GM10248 (cell line): Measurements from ENCODE around the gene ATP2C1.

Source experiments
- CTCF ChIA-PET: fragments of 300-600 bp; sonication (Branson Sonifier 250); formaldehyde crosslinking; extraction: SDS; loops from one replicate; lab custom pipeline; 2021; ENCODE audit warnings: antibody characterized with exemption; lab: Yijun Ruan, JAX
- POLR2A ChIA-PET: fragments of 350-650 bp; sonication (Branson Sonifier 250); formaldehyde crosslinking; extraction: SDS; loops from one replicate; lab custom pipeline; 2020; ENCODE audit warnings: antibody characterized with exemption; lab: Yijun Ruan, JAX
- DNase-seq: peaks from one replicate; pipeline ENCODE4 v3.0.0; 2012; ENCODE audit errors: extremely low spot score
- TF ChIP-seq, protein P1 (sequence below): IDR thresholded peaks from 2 replicates; pipeline ENCODE4 v1.5.1; 2012; ENCODE audit warnings: mild to moderate bottlenecking, low read depth; ENCODE audit errors: extremely low read depth, missing control alignments, control extremely low read depth

The ATP2C1 gene

DNA sequence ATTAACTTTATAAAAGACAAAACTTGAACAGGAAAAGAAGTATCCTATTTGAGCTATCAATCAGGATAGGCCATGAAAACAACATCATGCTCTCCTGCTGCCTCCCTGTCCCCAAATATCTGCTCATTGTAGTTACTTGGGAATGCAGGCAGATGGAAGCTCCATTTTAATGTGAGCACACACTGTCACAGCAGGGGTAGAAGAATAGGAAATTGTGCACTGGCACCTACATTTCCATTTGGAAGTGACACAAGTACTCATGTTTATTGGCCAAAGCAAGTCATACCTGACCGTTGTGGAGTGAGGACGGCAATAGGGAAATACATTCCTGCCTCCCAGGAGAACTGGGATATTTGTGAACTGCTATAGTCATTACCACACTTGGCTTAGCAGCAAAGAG, 80.3 kb downstream of the ATP2C1 start:
- CTCF ChIA-PET = interaction anchor here (0.8 to 2.4 kb wide), 9 partner anchors 9 to 698 kb away, joined by 3 to 9 read pairs (median 5); no protein-coding TSS in a partner anchor
- no peak for DNase-seq
- TF ChIP-seq, protein P1, sequence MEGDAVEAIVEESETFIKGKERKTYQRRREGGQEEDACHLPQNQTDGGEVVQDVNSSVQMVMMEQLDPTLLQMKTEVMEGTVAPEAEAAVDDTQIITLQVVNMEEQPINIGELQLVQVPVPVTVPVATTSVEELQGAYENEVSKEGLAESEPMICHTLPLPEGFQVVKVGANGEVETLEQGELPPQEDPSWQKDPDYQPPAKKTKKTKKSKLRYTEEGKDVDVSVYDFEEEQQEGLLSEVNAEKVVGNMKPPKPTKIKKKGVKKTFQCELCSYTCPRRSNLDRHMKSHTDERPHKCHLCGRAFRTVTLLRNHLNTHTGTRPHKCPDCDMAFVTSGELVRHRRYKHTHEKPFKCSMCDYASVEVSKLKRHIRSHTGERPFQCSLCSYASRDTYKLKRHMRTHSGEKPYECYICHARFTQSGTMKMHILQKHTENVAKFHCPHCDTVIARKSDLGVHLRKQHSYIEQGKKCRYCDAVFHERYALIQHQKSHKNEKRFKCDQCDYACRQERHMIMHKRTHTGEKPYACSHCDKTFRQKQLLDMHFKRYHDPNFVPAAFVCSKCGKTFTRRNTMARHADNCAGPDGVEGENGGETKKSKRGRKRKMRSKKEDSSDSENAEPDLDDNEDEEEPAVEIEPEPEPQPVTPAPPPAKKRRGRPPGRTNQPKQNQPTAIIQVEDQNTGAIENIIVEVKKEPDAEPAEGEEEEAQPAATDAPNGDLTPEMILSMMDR = no peak
- POLR2A ChIA-PET = no interaction called here

GRCh38 chr3:130975251-130975650, 81.4 kb downstream of the ATP2C1 start:
- ChIA-PET POLR2A (no interaction called here), CTCF (interaction anchor here (1.7 to 2.4 kb wide), 4 partner anchors 11 to 58 kb away, joined by 4 to 9 read pairs (median 6); no protein-coding TSS in a partner anchor)
- TF ChIP-seq, protein P1 = no peak
- no peak for DNase-seq

- ChIA-PET POLR2A (no interaction called here), CTCF (no interaction called here)
- no peak for DNase-seq
- TF ChIP-seq, protein P1 = no peak
Measured at GRCh38 chr3:130976706-130977105, 82.8 kb downstream of the ATP2C1 start.

GRCh38 chr3:130979117-130979516, 85.2 kb downstream of the ATP2C1 start:
- no peak for DNase-seq
- ChIA-PET POLR2A (no interaction called here), CTCF (interaction anchor here (0.9 to 2.2 kb wide), 3 partner anchors 12 to 219 kb away, joined by 3 to 7 read pairs (median 4); no protein-coding TSS in a partner anchor)
- TF ChIP-seq, protein P1 = no peak

- ChIA-PET CTCF (interaction anchor here (1.8 kb wide), 1 partner anchor 88 kb away, joined by 6 read pairs; the partner anchor contains the start of gene ATP2C1), POLR2A (no interaction called here)
- DNase-seq = no peak
- TF ChIP-seq, protein P1 = no peak
Measured at GRCh38 chr3:130981469-130981868, 87.6 kb downstream of the ATP2C1 start.

DNA sequence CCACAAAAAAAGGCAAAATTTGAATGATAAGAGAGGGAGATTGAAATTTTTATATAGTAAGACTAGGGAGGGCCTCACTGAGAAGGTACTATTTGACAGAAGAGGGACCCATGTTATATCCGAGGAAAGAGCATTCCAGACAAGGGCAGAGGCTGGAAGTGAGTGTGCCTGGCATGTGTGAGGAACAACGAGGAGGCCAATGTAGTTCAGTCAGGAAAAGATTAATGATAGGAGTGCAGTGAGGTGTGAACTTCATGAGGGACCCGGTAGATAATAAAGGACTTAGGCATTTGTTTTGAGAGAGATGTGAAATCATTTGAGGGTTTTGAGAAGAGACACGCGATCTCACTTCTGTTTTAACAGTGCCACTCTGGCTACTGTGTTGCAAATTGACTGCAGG, 96.4 kb downstream of the ATP2C1 start:
- TF ChIP-seq, protein P1 = no peak
- ChIA-PET POLR2A (no interaction called here), CTCF (interaction anchor here (1.6 kb wide), 1 partner anchor 15 kb away, joined by 4 read pairs; no protein-coding TSS in a partner anchor)
- DNase-seq = no peak
